GM23338 (cell line): ENCODE results near the gene VPS45. TPM values are rescaled to one million over a fixed set of nuclear protein-coding genes. Genes with fewer than 3 reads are reported as not detected.

ENCODE experiments used
- ATAC-seq: fragments of 200-7000 bp; cut with Tn5 transposase; 3 replicates; pipeline ENCODE4 v1.9.1; 2020
- DNase-seq: peaks from one replicate; pipeline ENCODE4 v3.0.0-alpha.2; 2015; ENCODE audit warnings: low spot score
- H2AFZ ChIP-seq: fragments of 200-600 bp; sonication (generic); 2 replicates; pipeline ENCODE4 v1.8.0; 2016; ENCODE audit warnings: antibody characterized with exemption, mild to moderate bottlenecking, moderate library complexity
- H3F3A ChIP-seq: fragments of 200-600 bp; sonication (generic); replicated peaks from 2 replicates; pipeline ENCODE4 v1.8.0; 2017; ENCODE audit warnings: antibody characterized with exemption, mixed run types, low read depth
- H3K27ac ChIP-seq: fragments of 200-600 bp; sonication (generic); 2 replicates; pipeline ENCODE4 v1.6.1; 2016; ENCODE audit warnings: low read depth
- H3K27me3 ChIP-seq: fragments of 200-600 bp; sonication (generic); 2 replicates; pipeline ENCODE4 v1.8.0; 2016; ENCODE audit warnings: mild to moderate bottlenecking, mixed run types, moderate library complexity; ENCODE audit not compliant: insufficient read depth
- H3K36me3 ChIP-seq: fragments of 200-600 bp; sonication (generic); 2 replicates; pipeline ENCODE4 v1.8.0; 2016; ENCODE audit warnings: mild to moderate bottlenecking; ENCODE audit not compliant: insufficient read depth
- H3K4me1 ChIP-seq: fragments of 200-600 bp; sonication (generic); 2 replicates; pipeline ENCODE4 v1.8.0; 2016; ENCODE audit warnings: mild to moderate bottlenecking, moderate library complexity; ENCODE audit not compliant: insufficient read depth
- H3K4me2 ChIP-seq: fragments of 200-600 bp; sonication (generic); 2 replicates; pipeline ENCODE4 v1.7.1; 2017; ENCODE audit warnings: mixed run types
- H3K4me3 ChIP-seq: fragments of 200-600 bp; sonication (generic); 2 replicates; pipeline ENCODE4 v1.6.1; 2016; ENCODE audit warnings: mixed run types
- H3K79me2 ChIP-seq: fragments of 200-600 bp; sonication (generic); replicated peaks from 2 replicates; pipeline ENCODE4 v1.8.0; 2017; ENCODE audit warnings: mild to moderate bottlenecking; ENCODE audit not compliant: insufficient read depth
- H3K9me2 ChIP-seq: fragments of 200-600 bp; sonication (generic); 2 replicates; pipeline ENCODE4 v1.8.0; 2017; ENCODE audit not compliant: insufficient read depth
- H4K20me1 ChIP-seq: fragments of 200-600 bp; sonication (generic); replicated peaks from 2 replicates; pipeline ENCODE4 v1.8.0; 2017; ENCODE audit warnings: mild to moderate bottlenecking; ENCODE audit not compliant: insufficient read depth
- H3K27ac Mint-ChIP-seq: 2 replicates; pipeline ENCODE4 v1.8.0; 2020; ENCODE audit warnings: inconsistent platforms, mild to moderate bottlenecking, moderate library complexity, mixed read lengths
- H3K27me3 Mint-ChIP-seq: 3 replicates; pipeline ENCODE4 v1.8.0; 2022; ENCODE audit warnings: low read depth, mild to moderate bottlenecking, moderate library complexity, mixed read lengths, inconsistent platforms; ENCODE audit not compliant: insufficient read depth, poor library complexity
- H3K36me3 Mint-ChIP-seq: 3 replicates; pipeline ENCODE4 v1.8.0; 2021; ENCODE audit warnings: low read depth, mild to moderate bottlenecking, inconsistent platforms, moderate library complexity, mixed read lengths
- H3K4me1 Mint-ChIP-seq: 3 replicates; pipeline ENCODE4 v1.8.0; 2020; ENCODE audit warnings: mild to moderate bottlenecking, inconsistent platforms, mixed read lengths
- H3K4me3 Mint-ChIP-seq: 3 replicates; pipeline ENCODE4 v1.8.0; 2021; ENCODE audit warnings: moderate library complexity, mild to moderate bottlenecking, inconsistent platforms, mixed read lengths
- H3K9me3 Mint-ChIP-seq: 3 replicates; pipeline ENCODE4 v1.8.0; 2020; ENCODE audit warnings: moderate library complexity, mild to moderate bottlenecking, inconsistent platforms, mixed read lengths
- CREB1 ChIP-seq: fragments of 250-450 bp; sonication (Bioruptor Pico); IDR thresholded peaks from 2 replicates; pipeline ENCODE4 v1.5.0; 2020; ENCODE audit warnings: low read depth, mild to moderate bottlenecking, moderate library complexity
- CTCF ChIP-seq, 2 experiments: fragments of 200-600 bp in 1 of 2; sonication (generic) in 1 of 2; conservative IDR thresholded peaks; 2 replicates each; pipeline versions ENCODE4 v1.5.1 to v1.6.1; 2016 to 2017; ENCODE audit warnings: antibody characterized with exemption in 2 of 2, low read depth in 2 of 2, mild to moderate bottlenecking in 2 of 2, moderate library complexity in 1 of 2
- ETS1 ChIP-seq: IDR thresholded peaks from 2 replicates; pipeline ENCODE4 v1.6.1; 2016; ENCODE audit warnings: antibody characterized with exemption
- EZH2 ChIP-seq: fragments of 200-600 bp; sonication (generic); IDR thresholded peaks from one replicate; pipeline ENCODE4 v1.8.0; 2017; ENCODE audit warnings: antibody characterized with exemption, mild to moderate bottlenecking, low read depth; ENCODE audit not compliant: unreplicated experiment
- EZH2phosphoT487 ChIP-seq: fragments of 200-600 bp; sonication (generic); IDR thresholded peaks from one replicate; pipeline ENCODE4 v1.8.1; 2018; ENCODE audit warnings: antibody characterized with exemption; ENCODE audit not compliant: unreplicated experiment
- JUNB ChIP-seq: IDR thresholded peaks from one replicate; pipeline ENCODE4 v1.6.1; 2016; ENCODE audit warnings: antibody characterized with exemption; ENCODE audit not compliant: unreplicated experiment
- NANOG ChIP-seq: IDR thresholded peaks from 2 replicates; pipeline ENCODE4 v1.6.1; 2016; ENCODE audit warnings: antibody characterized with exemption, borderline replicate concordance
- REST ChIP-seq: IDR thresholded peaks from one replicate; pipeline ENCODE4 v1.6.1; 2018; ENCODE audit warnings: antibody characterized with exemption; ENCODE audit not compliant: unreplicated experiment
- STAT1 ChIP-seq: IDR thresholded peaks from one replicate; pipeline ENCODE4 v1.6.1; 2016; ENCODE audit warnings: antibody characterized with exemption; ENCODE audit not compliant: unreplicated experiment
- ZNF331 ChIP-seq: fragments of 250-450 bp; sonication (Bioruptor Pico); IDR thresholded peaks from 2 replicates; pipeline ENCODE4 v1.5.0; 2020; ENCODE audit warnings: low read depth, mild to moderate bottlenecking, moderate library complexity
- polyA plus RNA-seq: library from polyadenylated mRNA; unstranded; fragments of >200 nt; fragmentation: Nextera tagmentation; extraction: Ambion mirVana; gene quantifications from 2 replicates; pipeline ENCODE4 v1.2.1, GENCODE V29; 2016
- total RNA-seq: library from RNA; depleted of rRNA; stranded (reverse); fragments of >200 nt; shearing (Covaris generic); gene quantifications from 2 replicates; pipeline ENCODE4 v1.2.3, GENCODE V29; 2014

The VPS45 gene
- total and polyA plus RNA-seq, 2 experiments from 2014 or later: 23.5 to 37.5 TPM

- TF ChIP-seq CTCF (conservative IDR thresholded peaks at IDR 0.05; ENCODE audit: low read depth in 2 of 2): no peak
- TF ChIP-seq EZH2: no peak
- TF ChIP-seq STAT1: no peak
Measured at GRCh38 chr1:150152772-150153456, 85.3 kb downstream of the VPS45 start (continued).

- peaks cover 4% of the 10 kb centered on the region; the same call in 1 of the 2 replicates for H4K20me1 ChIP-seq
- Mint-ChIP-seq H3K27ac (0 out of 2 replicates have a peak overlapping the region, but pooled peaks have one; percentile 10), H3K9me3 (no peaks in the 10 kb centered on the region), H3K4me1 (peaks cover 18% of the 10 kb centered on the region), H3K27me3 (peaks cover 7% of the 10 kb centered on the region), H3K36me3 (peaks cover 64% of the 10 kb centered on the region), H3K4me3 (no peak overlapping the region)
- ATAC-seq: no peak
- peaks cover 16% of the 10 kb centered on the region for H3K79me2 ChIP-seq
- H3F3A ChIP-seq: no peaks in the 10 kb centered on the region; the same call in 1 of the 2 replicates
- H3K27me3 ChIP-seq: peaks cover 17% of the 10 kb centered on the region
- H3K4me2 ChIP-seq: no peak overlapping the region
- DNase-seq: no peak
- H3K36me3 ChIP-seq: peaks cover 30% of the 10 kb centered on the region
- no peaks in the 10 kb centered on the region for H3K9me2 ChIP-seq
- H3K4me1 ChIP-seq: peaks cover 12% of the 10 kb centered on the region
- no peak overlapping the region for H3K4me3 ChIP-seq
- no peak overlapping the region for H3K27ac ChIP-seq
- H2AFZ ChIP-seq: no peak overlapping the region
- no peak for TF ChIP-seq NANOG
- no peak for TF ChIP-seq JUNB
- TF ChIP-seq ZNF331 (CRISPR knock-in tag): no peak
- no peak for TF ChIP-seq CREB1
- no peak for TF ChIP-seq ETS1
- TF ChIP-seq EZH2phosphoT487: no peak
- no peak for TF ChIP-seq CTCF (conservative IDR thresholded peaks at IDR 0.05; ENCODE audit: low read depth in 2 of 2)
- no peak for TF ChIP-seq REST
Measured at GRCh38 chr1:150154143-150154542, 86.6 kb downstream of the VPS45 start.
